ENCODE results near the gene KANTR. TPM values are rescaled to one million over a fixed set of nuclear protein-coding genes. Genes with fewer than 3 reads are reported as not detected.

The KANTR gene
- total RNA-seq, 1 experiment from 2014 or later = 7.7 TPM

- H3K23ac ChIP-seq (ENCODE audit: insufficient read length, low read depth, low read length) = no peak overlapping the region
- no peak overlapping the region for H3T11ph ChIP-seq (ENCODE audit: low read length)
- no peak overlapping the region for H2BK20ac ChIP-seq (ENCODE audit: low read depth, low read length, poor library complexity, severe bottlenecking)
- H3K27ac ChIP-seq (ENCODE audit: insufficient read length, low read depth, low read length) = no peak overlapping the region
- H3K23me2 ChIP-seq (ENCODE audit: insufficient read length, low read depth, low read length, poor library complexity, severe bottlenecking) = no peaks in the 10 kb centered on the region
- no peak for DNase-seq
- no peaks in the 10 kb centered on the region for H4K20me1 ChIP-seq (ENCODE audit: control insufficient read depth, insufficient read depth, insufficient read length)
- no peak overlapping the region for H4K5ac ChIP-seq (ENCODE audit: insufficient read length, low read depth, low read length)
- H3K27me3 ChIP-seq (ENCODE audit: insufficient read depth, low read length) = no peaks in the 10 kb centered on the region
- H3K56ac ChIP-seq (ENCODE audit: insufficient read length, low read depth, low read length) = no peak overlapping the region
- Mint-ChIP-seq H3K36me3 (ENCODE audit: insufficient read depth in 1 of 3, low read depth in 3 of 3) (peaks cover 5 to 23% (median 6%) of the 10 kb centered on the region in 3 experiments), H3K4me1 (no peaks in the 10 kb centered on the region), H3K27ac (no peak overlapping the region), H3K9me3 (peaks cover 65 to 69% of the 10 kb centered on the region in 2 experiments), H3K4me3 (no peak overlapping the region), H3K27me3 (ENCODE audit: low read depth) (no peaks in the 10 kb centered on the region)
- H2BK12ac ChIP-seq (ENCODE audit: insufficient read length, low read depth, low read length) = no peak overlapping the region
- no peak overlapping the region for H3K9ac ChIP-seq (ENCODE audit: extremely low read depth, insufficient read length, low read length)
- no CpG with 5 or more reads among the region's 2 CpGs for WGBS (ENCODE audit: extremely low coverage, insufficient read length, low lambda C conversion rate)
- H4K91ac ChIP-seq (ENCODE audit: insufficient read length, low read depth, low read length) = no peak overlapping the region
- H2BK120ac ChIP-seq (ENCODE audit: low read depth, low read length, poor library complexity, severe bottlenecking) = no peak overlapping the region
- no peak overlapping the region for H2BK5ac ChIP-seq (ENCODE audit: insufficient read length, low read length)
- no peak overlapping the region for H2AK5ac ChIP-seq (ENCODE audit: insufficient read length, low read length)
- H3K4me1 ChIP-seq (ENCODE audit: insufficient read depth, low read length) = no peaks in the 10 kb centered on the region
- no peaks in the 10 kb centered on the region for H3K79me2 ChIP-seq (ENCODE audit: insufficient read depth, low read length)
- H3K79me1 ChIP-seq (ENCODE audit: insufficient read depth, low read depth, low read length, poor library complexity, severe bottlenecking) = no peaks in the 10 kb centered on the region
- peaks cover 24% of the 10 kb centered on the region for H3K9me3 ChIP-seq (ENCODE audit: control insufficient read depth, low read depth, low read length)
- no peak overlapping the region for H2BK15ac ChIP-seq (ENCODE audit: low read depth, low read length)
- no peak for TF ChIP-seq CTCF (conservative IDR thresholded peaks at IDR 0.05)
- no peak overlapping the region for H3K4me2 ChIP-seq (ENCODE audit: insufficient read depth, insufficient read length, low read length)
- no peak overlapping the region for H2AFZ ChIP-seq (ENCODE audit: low read length)
- no peak overlapping the region for H3K14ac ChIP-seq (ENCODE audit: insufficient read depth, low read length)
- H4K8ac ChIP-seq (replicated peaks; ENCODE audit: insufficient read length, low read depth, low read length) = no peak overlapping the region
- no peak overlapping the region for H3K18ac ChIP-seq (ENCODE audit: insufficient read length, low read depth, low read length)
- H3K4ac ChIP-seq (ENCODE audit: low read depth, low read length) = no peak overlapping the region
Observed at GRCh38 chrX:53135581-53135980, 41.6 kb downstream of the KANTR start.

Data from H9 (cell line).